Sigmoid colon (tissue), 7 donors: ENCODE results near the gene C5orf15. TPM values are rescaled to one million over a fixed set of nuclear protein-coding genes. Genes with fewer than 3 reads are reported as not detected.
A peak's percentile ranks its signal among the peaks of the same experiment; 100 is the strongest.

Experiments
- DNase-seq: peaks from one replicate; pipeline ENCODE4 v3.0.0-alpha.2; 2019
- H3K27ac ChIP-seq, 4 donors: fragments of 200-600 bp; sonication (generic); one replicate each; pipeline ENCODE4 v1.5.1; 2016 to 2019; ENCODE audit warnings: mild to moderate bottlenecking in 1 of 4
- H3K27me3 ChIP-seq, 3 donors: fragments of 200-600 bp; sonication (generic); one replicate each; pipeline ENCODE4 v1.5.1; 2019; ENCODE audit warnings: mild to moderate bottlenecking in 1 of 3
- H3K36me3 ChIP-seq, 4 donors: fragments of 200-600 bp; sonication (generic); one replicate each; pipeline ENCODE4 v1.5.1; 2016 to 2019
- H3K4me1 ChIP-seq, 4 donors: fragments of 200-600 bp; sonication (generic); one replicate each; pipeline ENCODE4 v1.5.1; 2017 to 2019
- H3K4me3 ChIP-seq, 4 donors: fragments of 200-600 bp; sonication (generic); one replicate each; pipeline ENCODE4 v1.5.1; 2017 to 2019; ENCODE audit warnings: mild to moderate bottlenecking in 2 of 4, moderate library complexity in 1 of 4
- H3K9me3 ChIP-seq, 4 donors: fragments of 200-600 bp in 3 of 4; sonication (generic) in 3 of 4; one replicate each; pipeline versions ENCODE4 v1.5.1 to v1.6.1; 2013 to 2019
- CTCF ChIP-seq, 4 experiments: fragments of 450-650 bp in 3 of 4; fragments of 200-600 bp in 1 of 4; IDR thresholded peaks; one replicate each; pipeline ENCODE4 v1.5.1; 2016 to 2019; ENCODE audit warnings: antibody characterized with exemption in 4 of 4, mild to moderate bottlenecking in 3 of 4, moderate library complexity in 2 of 4
- EP300 ChIP-seq, 4 donors: sonication (generic); formaldehyde crosslinking; IDR thresholded peaks; one replicate each; pipeline ENCODE4 v1.6.1; 2017; ENCODE audit warnings: antibody characterized with exemption in 4 of 4
- POLR2A ChIP-seq, 2 donors: fragments of 450-650 bp; IDR thresholded peaks; one replicate each; pipeline ENCODE4 v1.6.1; 2016; ENCODE audit warnings: antibody characterized with exemption in 2 of 2, mild to moderate bottlenecking in 2 of 2, moderate library complexity in 2 of 2
- POLR2AphosphoS5 ChIP-seq, 4 donors: sonication (generic); formaldehyde crosslinking; IDR thresholded peaks; one replicate each; pipeline ENCODE4 v1.6.1; 2017; ENCODE audit warnings: antibody characterized with exemption in 4 of 4
- WGBS, 2 donors: extraction: QIAGEN DNeasy Blood & Tissue Kit; methylation state at CpG; one replicate each; pipeline ENCODE4 v1.1.7; 2013; 5-methylcytosine and 5-hydroxymethylcytosine counted together
- intact Hi-C: fragments of 100-400 bp; cut with DNase I; formaldehyde crosslinking; loops from one replicate; pipeline ENCODE4 v1.15.1; 2023
- polyA plus RNA-seq, 3 donors: library from polyadenylated mRNA; stranded (reverse); fragments of 200-250 nt; gene quantifications; one replicate each; pipeline ENCODE4 v1.2.3, GENCODE V29; 2013
- total RNA-seq, 4 donors: library from RNA; depleted of rRNA; stranded (reverse); fragments of >200 nt; gene quantifications; one replicate each; pipeline ENCODE4 v1.1.0, GENCODE V29; 2016
- donor health status: healthy with polysubstance abuse.
- donor health status: Bipolar disorder and iron deficiency.
- donor health status: healthy.

The C5orf15 gene
- total and polyA plus RNA-seq, 7 donors = 6.6 to 38.5 (median 26.0) TPM

- TF ChIP-seq POLR2A (IDR thresholded peaks at IDR 0.05) (no peak), CTCF (IDR thresholded peaks at IDR 0.05) (no peak), EP300 (IDR thresholded peaks at IDR 0.05) (no peak), POLR2AphosphoS5 (IDR thresholded peaks at IDR 0.05) (no peak)
- no peak overlapping the region for H3K4me3 ChIP-seq
- H3K36me3 ChIP-seq = peaks cover 20 to 48% (median 32%) of the 10 kb centered on the region in 4 donors
These were observed 22.9 kb upstream of the C5orf15 start for GRCh38 chr5:133991171-133991910.

DNA sequence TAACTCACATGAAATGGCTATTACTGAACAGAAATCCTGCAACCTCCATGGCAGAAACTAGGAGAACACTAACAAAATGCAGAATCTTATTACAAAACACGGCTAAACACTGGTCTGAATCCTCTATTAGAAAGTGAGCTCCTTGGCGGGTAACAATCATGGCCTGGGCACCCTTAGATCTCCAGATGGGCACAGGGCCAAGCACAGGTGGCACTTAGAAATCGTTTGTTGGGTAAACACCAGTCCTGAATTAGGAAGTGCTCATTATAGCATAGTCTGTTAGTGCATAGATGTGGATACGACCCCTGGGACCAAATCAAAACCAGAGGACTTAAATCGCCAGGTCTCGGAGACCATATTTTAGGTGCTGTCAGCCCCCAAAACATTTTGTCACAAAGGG lies 22.0 kb upstream of the C5orf15 start:
- H3K9me3 ChIP-seq = no peaks in the 10 kb centered on the region
- H3K36me3 ChIP-seq = peaks cover 20 to 57% (median 37%) of the 10 kb centered on the region in 4 donors
- intact Hi-C loops = no loop called here
- DNase-seq = no peak
- no peak for TF ChIP-seq POLR2A (IDR thresholded peaks at IDR 0.05)
- TF ChIP-seq POLR2AphosphoS5 (IDR thresholded peaks at IDR 0.05) = no peak
- TF ChIP-seq CTCF (IDR thresholded peaks at IDR 0.05) = no peak
- TF ChIP-seq EP300 (IDR thresholded peaks at IDR 0.05) = no peak
- H3K27ac ChIP-seq = peak overlapping the region in 1 of 4 donors; percentile 73
- H3K4me3 ChIP-seq = no peak overlapping the region
- WGBS, 2 donors = 49 to 58% methylated on average over 6 of the region's 6 CpGs
- peaks cover 0 to 50% (median 44%) of the 10 kb centered on the region in 4 donors for H3K4me1 ChIP-seq
- no peaks in the 10 kb centered on the region for H3K27me3 ChIP-seq

More at GRCh38 chr5:133991171-133991910, 22.9 kb upstream of the C5orf15 start:
- Histone ChIP-seq H3K4me1 (peaks cover 0 to 60% (median 54%) of the 10 kb centered on the region in 4 donors), H3K9me3 (no peaks in the 10 kb centered on the region), H3K27ac (peak overlapping the region in 2 of 4 donors; percentile 72 to 73), H3K27me3 (no peaks in the 10 kb centered on the region)
- WGBS, 2 donors = 93% methylated on average over 5 of the region's 5 CpGs
- DNase-seq = no peak
- intact Hi-C loops = no loop called here

DNA sequence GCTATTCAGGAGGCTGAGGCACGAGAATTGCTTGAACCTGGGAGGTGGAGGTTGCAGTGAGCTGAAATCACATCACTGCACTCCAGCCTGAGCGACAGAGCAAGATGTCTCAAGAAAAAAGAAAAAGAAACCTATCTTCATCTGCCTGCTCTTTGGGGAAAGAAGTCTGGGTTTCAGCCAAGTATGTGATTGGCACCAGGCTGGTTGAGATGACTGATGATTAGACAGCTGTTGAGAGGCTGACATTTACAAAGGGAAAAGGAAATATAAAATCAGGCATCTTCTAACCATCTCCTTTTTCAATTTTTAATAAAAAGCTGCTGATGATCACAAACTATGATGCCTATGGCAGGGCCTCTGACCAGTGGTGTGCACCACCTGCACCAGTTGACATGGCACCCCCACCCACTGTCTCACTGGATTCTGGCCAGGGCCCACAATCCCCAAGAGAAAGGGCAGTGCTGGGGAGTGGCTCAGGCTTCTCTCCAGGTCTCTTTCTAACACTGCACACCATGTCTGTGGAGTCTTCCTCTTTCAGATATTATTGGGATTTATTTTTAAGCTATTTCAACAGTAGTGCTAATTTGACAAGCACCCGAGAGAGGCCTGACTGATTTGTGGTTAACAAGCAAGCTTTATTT lies 17.2 kb upstream of the C5orf15 start:
- TF ChIP-seq CTCF (IDR thresholded peaks at IDR 0.05) (no peak), POLR2AphosphoS5 (IDR thresholded peaks at IDR 0.05) (no peak), POLR2A (IDR thresholded peaks at IDR 0.05) (no peak), EP300 (IDR thresholded peaks at IDR 0.05) (no peak)
- Histone ChIP-seq H3K9me3 (no peaks in the 10 kb centered on the region), H3K27ac (no peak overlapping the region), H3K4me1 (peaks cover 0 to 3% (median 0%) of the 10 kb centered on the region in 4 donors), H3K27me3 (no peaks in the 10 kb centered on the region), H3K4me3 (no peak overlapping the region), H3K36me3 (peaks cover 18 to 96% (median 51%) of the 10 kb centered on the region in 4 donors)
- no peak for DNase-seq
- WGBS, 2 donors = 86 to 91% methylated on average over 3 of the region's 3 CpGs
- intact Hi-C loops = no loop called here

GRCh38 chr5:133983674-133984073 lies 15.2 kb upstream of the C5orf15 start:
- 94% methylated on average over 5 of the region's 5 CpGs for WGBS, 2 donors
- Histone ChIP-seq H3K36me3 (peaks cover 12 to 96% (median 38%) of the 10 kb centered on the region in 4 donors), H3K4me3 (no peak overlapping the region), H3K9me3 (no peaks in the 10 kb centered on the region), H3K27me3 (no peaks in the 10 kb centered on the region), H3K27ac (no peak overlapping the region), H3K4me1 (no peaks in the 10 kb centered on the region)
- no peak for TF ChIP-seq EP300 (IDR thresholded peaks at IDR 0.05)
- TF ChIP-seq CTCF (IDR thresholded peaks at IDR 0.05) = no peak
- TF ChIP-seq POLR2A (IDR thresholded peaks at IDR 0.05) = no peak
- TF ChIP-seq POLR2AphosphoS5 (IDR thresholded peaks at IDR 0.05) = no peak
- intact Hi-C loops = no loop called here
- no peak for DNase-seq
